HUES64 (cell line): ENCODE data around the gene CHAC2.
"Not testable (repeated sequence)": the region's sequence is repeated elsewhere in the genome, so short reads cannot be mapped to it uniquely, and the experiment has no call there.

Experiments used
- H3K27ac ChIP-seq: 2 replicates; pipeline ENCODE4 v1.7.0; 2013; ENCODE audit warnings: low read depth, low read length, inconsistent platforms
- H3K27me3 ChIP-seq: 2 replicates; pipeline ENCODE4 v1.6.1; 2013; ENCODE audit warnings: mild to moderate bottlenecking, low read length; ENCODE audit not compliant: insufficient read depth
- H3K36me3 ChIP-seq: 2 replicates; pipeline ENCODE4 v1.6.1; 2013; ENCODE audit warnings: mild to moderate bottlenecking, low read length; ENCODE audit not compliant: insufficient read depth
- H3K4me1 ChIP-seq: 2 replicates; pipeline ENCODE4 v1.6.1; 2013; ENCODE audit warnings: mild to moderate bottlenecking, low read length, moderate library complexity; ENCODE audit not compliant: insufficient read depth
- H3K4me3 ChIP-seq: 2 replicates; pipeline ENCODE4 v1.5.1; 2013; ENCODE audit warnings: mild to moderate bottlenecking, low read length, moderate library complexity
- H3K9ac ChIP-seq: 2 replicates; pipeline ENCODE4 v1.6.1; 2013; ENCODE audit warnings: mild to moderate bottlenecking, low read depth, low read length
- H3K9me3 ChIP-seq: 2 replicates; pipeline ENCODE4 v1.6.1; 2013; ENCODE audit warnings: low read depth, low read length; ENCODE audit not compliant: insufficient read depth
- WGBS: fragments of 150-250, 120-280 bp; methylation state at CpG from one replicate; pipeline ENCODE4 v1.1.7; 2013; ENCODE audit warnings: missing lambda C conversion rate; 5-methylcytosine and 5-hydroxymethylcytosine counted together

Gene CHAC2

DNA sequence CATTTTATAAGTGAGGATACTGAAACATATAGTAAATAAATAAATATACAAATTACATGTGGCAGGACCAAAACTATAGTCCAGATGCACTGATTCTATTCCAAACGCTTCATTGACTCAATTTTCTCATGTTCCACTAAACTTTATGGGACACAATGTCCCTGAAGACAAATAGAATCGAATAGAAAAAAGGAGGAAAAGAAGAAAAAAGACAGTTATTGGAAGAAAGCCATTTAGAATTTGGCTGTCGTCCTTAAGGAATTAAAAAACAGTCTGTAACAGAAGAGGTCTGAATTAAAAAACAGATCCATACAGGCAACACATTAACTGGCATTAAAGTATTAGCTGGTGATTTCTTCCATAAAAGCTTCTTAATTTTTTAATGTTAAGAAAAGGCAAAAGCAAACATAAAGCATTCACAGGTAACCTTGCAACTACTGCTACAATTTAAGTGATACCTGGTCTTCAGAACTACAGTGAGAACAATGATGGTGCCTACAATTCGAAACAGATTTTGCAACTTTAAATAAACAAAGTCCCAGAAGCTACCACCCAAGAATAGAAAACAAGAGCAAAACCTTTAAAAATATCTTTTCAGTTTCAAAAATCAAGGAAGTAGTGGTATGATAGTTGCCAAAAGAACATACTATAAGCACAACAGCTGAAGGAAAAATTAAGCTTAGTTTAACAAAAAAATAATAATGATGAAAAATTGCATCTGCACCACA, 17.4 kb upstream of the CHAC2 start:
- Histone ChIP-seq H3K4me3 (no peak overlapping the region), H3K27me3 (no peaks in the 10 kb centered on the region), H3K9ac (no peak overlapping the region), H3K4me1 (no peaks in the 10 kb centered on the region; the same call in 1 of the 2 replicates), H3K27ac (no peak overlapping the region), H3K36me3 (peaks cover 49% of the 10 kb centered on the region), H3K9me3 (no peaks in the 10 kb centered on the region)
- WGBS = 95% methylated on average over 4 of the region's 4 CpGs

DNA sequence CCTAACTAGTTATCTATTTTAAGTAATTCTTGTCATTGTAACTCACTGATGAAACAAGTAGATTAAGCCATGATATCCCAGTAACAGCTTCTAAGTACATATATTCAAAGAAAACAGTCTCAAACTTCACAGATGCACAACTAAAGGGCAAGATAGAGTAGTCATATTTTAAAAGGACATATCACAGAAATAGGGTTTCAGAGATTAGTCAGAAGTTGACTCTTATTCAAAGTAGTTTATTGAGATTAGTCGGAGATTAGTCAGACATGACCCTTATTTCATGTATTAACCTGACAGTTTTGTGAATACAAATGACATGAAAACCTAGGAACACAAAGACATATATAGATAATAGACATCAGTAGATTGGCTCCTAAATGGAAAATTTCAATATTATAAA, 15.9 kb upstream of the CHAC2 start:
- H3K4me3 ChIP-seq = no peak overlapping the region
- H3K36me3 ChIP-seq = peaks cover 52% of the 10 kb centered on the region
- H3K27me3 ChIP-seq = no peaks in the 10 kb centered on the region
- no peak overlapping the region for H3K9ac ChIP-seq
- H3K27ac ChIP-seq = no peak overlapping the region
- no peaks in the 10 kb centered on the region; the same call in 1 of the 2 replicates for H3K4me1 ChIP-seq
- H3K9me3 ChIP-seq = no peaks in the 10 kb centered on the region
- 100% methylated on average over 1 of the region's 1 CpG for WGBS

DNA sequence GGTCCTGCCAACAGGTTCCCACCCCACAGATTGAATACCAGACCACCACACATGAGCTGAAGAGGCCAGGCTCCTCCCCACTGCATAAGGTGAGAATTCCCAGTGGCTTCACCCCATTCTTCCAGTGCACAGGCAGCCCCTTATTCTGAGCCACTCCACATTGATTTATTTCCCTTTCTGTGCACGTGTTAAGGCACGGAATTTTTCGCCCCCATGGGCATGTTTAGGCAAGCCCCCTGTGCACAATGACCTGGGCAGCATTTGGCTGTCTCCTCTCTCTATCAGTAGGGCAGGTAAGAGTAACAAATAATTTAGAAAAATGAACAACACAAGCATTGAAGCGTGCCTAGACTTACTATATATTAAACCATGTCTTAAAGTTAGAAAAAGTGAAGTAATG, 15.2 kb upstream of the CHAC2 start:
- no peaks in the 10 kb centered on the region for H3K27me3 ChIP-seq
- H3K4me1 ChIP-seq = no peaks in the 10 kb centered on the region; the same call in 1 of the 2 replicates
- peaks cover 52% of the 10 kb centered on the region for H3K36me3 ChIP-seq
- no peak overlapping the region for H3K27ac ChIP-seq
- no peak overlapping the region for H3K9ac ChIP-seq
- no peak overlapping the region for H3K4me3 ChIP-seq
- no peaks in the 10 kb centered on the region for H3K9me3 ChIP-seq
- 88% methylated on average over 3 of the region's 4 CpGs for WGBS

DNA sequence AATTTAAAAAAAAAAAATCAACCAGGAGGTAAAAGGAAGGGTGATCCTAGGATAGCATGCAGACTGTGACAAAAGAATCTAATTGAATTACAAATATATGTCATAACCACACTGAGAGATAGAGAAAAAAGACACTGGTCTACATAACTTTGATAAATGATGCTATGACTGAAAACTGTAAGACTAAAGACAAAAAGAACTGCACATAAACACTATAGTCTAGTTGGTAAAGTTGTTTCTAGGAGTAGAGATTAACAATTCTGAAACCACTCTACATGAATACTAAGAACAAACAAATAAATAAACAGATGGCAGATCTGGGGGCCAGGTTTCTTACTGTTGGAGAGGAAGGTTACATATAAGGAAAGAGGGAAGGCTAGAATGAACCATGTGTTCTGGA, 14.6 kb upstream of the CHAC2 start:
- no peaks in the 10 kb centered on the region; the same call in 1 of the 2 replicates for H3K4me1 ChIP-seq
- H3K9ac ChIP-seq = no peak overlapping the region
- H3K27ac ChIP-seq = no peak overlapping the region; the same call in 1 of the 2 replicates
- no peaks in the 10 kb centered on the region for H3K27me3 ChIP-seq
- H3K9me3 ChIP-seq = no peaks in the 10 kb centered on the region
- H3K4me3 ChIP-seq = no peak overlapping the region
- peaks cover 45% of the 10 kb centered on the region for H3K36me3 ChIP-seq

DNA sequence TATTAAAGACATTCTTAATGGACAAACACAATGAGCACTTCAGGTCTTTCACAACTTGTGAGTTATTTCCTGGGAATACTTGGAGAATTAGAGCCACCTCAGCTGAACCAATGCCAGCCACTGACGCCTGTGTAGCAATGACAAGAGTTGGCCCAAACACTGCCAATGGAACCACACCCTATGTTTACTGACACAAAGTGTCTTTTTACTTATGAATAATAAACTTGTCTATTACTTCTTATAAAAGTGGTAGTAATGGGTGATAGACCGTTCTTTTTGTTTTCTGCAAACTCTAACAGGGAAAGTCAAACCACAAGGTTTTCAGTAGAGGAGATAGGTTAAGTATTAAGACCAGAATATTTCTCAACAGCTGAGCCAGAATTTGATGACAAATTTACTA, 12.5 kb upstream of the CHAC2 start:
- 70% methylated on average over 1 of the region's 2 CpGs for WGBS
- Histone ChIP-seq H3K4me1 (no peaks in the 10 kb centered on the region; the same call in 1 of the 2 replicates), H3K9ac (no peak overlapping the region), H3K36me3 (peaks cover 25% of the 10 kb centered on the region), H3K27ac (no peak overlapping the region), H3K4me3 (no peak overlapping the region), H3K9me3 (no peaks in the 10 kb centered on the region), H3K27me3 (no peaks in the 10 kb centered on the region)

DNA sequence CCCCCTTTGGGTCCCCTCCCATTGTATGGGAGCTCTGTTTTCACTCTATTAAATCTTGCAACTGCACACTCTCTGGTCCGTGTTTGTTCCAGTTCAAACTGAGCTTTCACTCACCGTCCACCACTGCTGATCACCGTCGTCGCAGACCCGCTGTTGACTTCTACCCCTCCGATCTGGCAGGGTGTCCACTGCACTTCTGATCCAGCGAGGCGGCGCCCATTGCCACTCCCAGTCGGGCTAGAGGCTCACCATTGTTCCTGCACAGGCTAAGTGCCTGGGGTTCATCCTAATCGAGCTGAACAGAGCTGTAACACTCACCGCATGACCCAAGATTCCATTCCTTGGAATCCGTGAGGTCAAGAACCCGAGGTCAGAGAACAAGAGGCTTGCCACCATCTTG, 11.0 kb upstream of the CHAC2 start:
- no peak overlapping the region for H3K27ac ChIP-seq
- 96% methylated on average over 15 of the region's 15 CpGs for WGBS
- H3K9ac ChIP-seq = no peak overlapping the region
- no peaks in the 10 kb centered on the region for H3K9me3 ChIP-seq
- H3K4me3 ChIP-seq = no peak overlapping the region
- H3K27me3 ChIP-seq = no peaks in the 10 kb centered on the region
- no peaks in the 10 kb centered on the region; the same call in 1 of the 2 replicates for H3K4me1 ChIP-seq
- H3K36me3 ChIP-seq = peaks cover 18% of the 10 kb centered on the region

DNA sequence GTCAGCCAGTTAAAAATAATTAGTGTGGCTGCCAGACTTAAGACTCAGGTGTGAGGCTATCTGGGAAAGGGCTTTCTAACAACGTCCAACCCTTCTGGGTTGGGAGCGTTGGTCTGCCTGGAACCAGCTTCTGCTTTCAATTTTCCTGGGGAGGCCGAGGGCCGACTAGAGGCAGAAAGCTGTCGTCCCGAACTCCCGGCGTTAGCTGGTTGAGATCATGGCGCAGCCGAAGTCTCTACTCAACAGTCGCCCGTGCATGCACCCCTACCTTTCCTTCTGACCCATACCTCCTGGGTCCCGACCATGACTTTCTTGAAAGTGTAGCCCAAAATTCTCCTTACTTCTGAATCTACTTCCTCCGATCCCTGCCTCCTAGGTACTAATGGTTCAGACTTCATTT, 10.4 kb upstream of the CHAC2 start:
- not testable (repeated sequence) for H3K27me3 ChIP-seq, H3K4me3 ChIP-seq, H3K9me3 ChIP-seq, H3K4me1 ChIP-seq, H3K27ac ChIP-seq, H3K9ac ChIP-seq
- H3K36me3 ChIP-seq = peaks cover 23% of the 10 kb centered on the region
- WGBS = 94% methylated on average over 14 of the region's 14 CpGs

DNA sequence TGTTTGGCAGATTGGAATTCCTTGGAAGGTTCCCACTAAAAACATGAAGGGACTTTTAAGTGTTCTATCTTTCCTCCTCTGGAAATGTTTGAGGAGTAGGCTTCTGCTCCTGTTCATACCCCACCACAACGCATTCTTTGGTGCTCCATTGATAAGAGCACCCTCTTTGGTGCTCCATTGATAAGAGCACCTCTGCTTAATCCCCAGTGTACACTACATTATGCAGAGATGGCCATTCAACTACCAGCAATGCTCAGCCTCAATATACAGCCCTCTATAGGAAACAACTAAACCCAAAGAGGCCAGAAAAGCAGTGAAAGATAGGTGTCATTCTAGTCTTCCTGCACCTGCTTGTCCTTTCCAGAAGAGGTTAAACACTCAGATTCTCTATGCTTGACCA, 1.8 kb upstream of the CHAC2 start:
- Histone ChIP-seq H3K36me3 (peaks cover 37% of the 10 kb centered on the region), H3K9me3 (no peaks in the 10 kb centered on the region), H3K4me1 (peaks cover 8% of the 10 kb centered on the region), H3K27me3 (no peaks in the 10 kb centered on the region), H3K9ac (no peak overlapping the region), H3K27ac (no peak overlapping the region), H3K4me3 (no peak overlapping the region)
- 96% methylated on average over 1 of the region's 1 CpG for WGBS

DNA sequence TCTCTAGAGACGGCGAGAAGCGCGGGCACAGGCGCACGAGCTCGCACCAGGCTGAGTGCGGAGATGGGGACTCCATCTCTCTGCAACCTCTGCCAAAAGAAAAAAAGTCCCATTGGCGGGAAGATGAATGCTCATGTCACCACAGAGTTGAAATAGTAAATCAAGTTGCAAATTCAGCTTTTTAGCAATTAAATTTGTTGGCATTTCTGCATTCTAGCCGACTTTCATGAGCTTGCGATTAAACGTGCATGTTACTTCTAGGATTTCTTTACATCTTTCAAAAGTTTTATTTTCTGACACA, 588 bp downstream of the CHAC2 start:
- Histone ChIP-seq H3K9ac (peak overlapping the region; percentile 87), H3K4me1 (peaks cover 8% of the 10 kb centered on the region), H3K36me3 (peaks cover 25% of the 10 kb centered on the region), H3K27ac (peak overlapping the region; percentile 81; the same call in 1 of the 2 replicates), H3K9me3 (no peaks in the 10 kb centered on the region), H3K27me3 (no peaks in the 10 kb centered on the region), H3K4me3 (peak overlapping the region; percentile 90)
- WGBS = 4% methylated on average over 12 of the region's 12 CpGs

DNA sequence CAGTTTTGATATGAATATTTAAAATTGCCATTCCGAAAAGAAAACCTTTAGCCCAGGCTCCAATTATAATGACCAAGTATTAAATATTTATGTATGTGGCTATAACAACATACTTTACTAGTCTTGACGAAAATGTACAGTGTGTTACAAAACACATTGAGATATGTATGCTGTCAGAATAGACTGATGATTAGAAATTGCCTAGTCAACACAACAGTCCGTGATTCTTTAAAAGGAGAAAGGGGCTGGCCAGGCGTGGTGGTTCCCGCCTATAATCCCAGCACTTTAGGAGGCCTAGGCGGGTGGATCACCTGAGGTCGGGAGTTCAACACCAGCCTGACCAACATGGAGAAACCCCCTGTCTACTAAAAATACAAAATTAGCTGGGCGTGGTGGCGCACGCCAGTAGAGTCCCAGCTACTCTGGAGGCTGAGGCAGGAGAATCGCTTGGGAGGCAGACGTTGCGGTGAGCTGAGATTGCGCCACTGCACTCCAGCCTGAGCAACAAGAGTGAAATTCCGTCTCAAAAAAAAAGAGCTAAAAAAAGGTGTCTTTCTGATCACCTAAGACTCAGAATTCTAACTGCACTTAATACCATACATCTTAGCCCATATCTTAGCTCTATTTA, 1.8 kb downstream of the CHAC2 start:
- Histone ChIP-seq H3K4me3 (no peak overlapping the region), H3K9me3 (no peaks in the 10 kb centered on the region), H3K27me3 (no peaks in the 10 kb centered on the region), H3K4me1 (peaks cover 8% of the 10 kb centered on the region), H3K36me3 (peaks cover 21% of the 10 kb centered on the region), H3K9ac (no peak overlapping the region), H3K27ac (no peak overlapping the region)
- WGBS = 91% methylated on average over 14 of the region's 15 CpGs

DNA sequence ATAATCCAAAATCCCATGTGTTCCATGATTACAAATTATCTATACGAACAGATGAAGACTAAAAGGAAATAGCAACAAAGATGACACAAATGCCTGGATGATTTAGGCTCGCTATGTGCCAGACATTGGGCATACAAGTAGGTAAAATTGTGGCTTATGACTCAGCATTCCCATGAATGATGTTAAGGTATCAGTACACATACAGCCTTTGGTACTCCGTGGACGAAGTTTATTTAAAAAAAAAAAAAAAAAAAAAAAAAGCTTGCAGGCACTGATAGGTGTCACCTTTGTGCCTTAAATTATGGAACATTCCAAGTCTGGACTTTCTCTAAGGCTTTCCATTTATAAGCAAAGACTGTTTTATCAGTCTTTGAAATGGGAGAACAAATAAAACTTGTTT, 2.7 kb downstream of the CHAC2 start:
- no peak overlapping the region for H3K9ac ChIP-seq
- H3K4me3 ChIP-seq = no peak overlapping the region
- H3K36me3 ChIP-seq = peaks cover 23% of the 10 kb centered on the region
- H3K4me1 ChIP-seq = peaks cover 8% of the 10 kb centered on the region
- no peaks in the 10 kb centered on the region for H3K9me3 ChIP-seq
- H3K27me3 ChIP-seq = no peaks in the 10 kb centered on the region
- 93% methylated on average over 4 of the region's 4 CpGs for WGBS
- H3K27ac ChIP-seq = no peak overlapping the region
